ENCODE data around the gene SLC4A5. TPM values are rescaled to one million over a fixed set of nuclear protein-coding genes. Genes with fewer than 3 reads are reported as not detected.
"Not testable (repeated sequence)": the region's sequence is repeated elsewhere in the genome, so short reads cannot be mapped to it uniquely, and the experiment has no call there.

SLC4A5 gene
- total RNA-seq, 2 donors from 2014 or later, result 2.2 to 9.5 TPM

DNA sequence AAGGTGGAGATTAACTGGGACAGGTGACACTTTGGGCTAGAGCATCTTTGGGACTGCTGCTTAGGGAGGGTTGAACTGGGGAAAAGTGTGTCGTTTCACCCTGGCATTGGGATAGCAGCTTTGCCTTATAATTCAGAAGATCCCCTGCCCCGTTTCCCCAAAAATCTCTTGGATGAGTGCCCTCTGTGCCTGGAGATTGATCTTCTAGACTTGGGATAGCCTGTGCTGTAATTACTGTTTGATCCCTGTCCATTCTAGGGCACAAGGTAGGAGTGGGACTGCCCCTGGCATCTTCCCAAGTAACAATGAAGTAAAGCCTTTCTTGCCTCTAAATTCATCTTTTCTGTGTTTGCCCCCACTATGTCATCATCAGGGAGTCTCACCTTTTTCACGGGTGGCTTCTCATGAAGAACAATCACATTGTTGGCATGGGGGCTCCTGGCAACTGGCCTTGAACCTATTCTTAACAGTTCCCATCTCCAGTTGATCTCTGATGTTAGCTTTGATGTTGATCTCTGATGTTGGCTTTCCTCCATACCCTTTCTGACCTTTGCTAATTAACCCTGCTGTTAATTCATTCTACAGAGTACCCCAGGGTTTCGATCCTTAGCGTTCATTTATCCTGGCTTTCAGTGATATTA, 123.2 kb downstream of the SLC4A5 start:
- Histone ChIP-seq H3K4me3 (no peak overlapping the region), H3K36me3 (peaks cover 18% of the 10 kb centered on the region), H3K27me3 (replicated peaks; ENCODE audit: insufficient read depth) (no peaks in the 10 kb centered on the region), H3K4me1 (ENCODE audit: control insufficient read depth in 1 of 2, low read depth in 2 of 2) (peaks cover 6 to 8% of the 10 kb centered on the region in 2 donors), H3K9me3 (no peaks in the 10 kb centered on the region), H3K27ac (no peak overlapping the region)
- no peak for TF ChIP-seq CTCF (IDR thresholded peaks at IDR 0.05)
- ATAC-seq (ENCODE audit: insufficient number of reproducible peaks, low FRiP score, low read depth), result no peak
- no peak for DNase-seq (ENCODE audit: low spot score)

GRCh38 chr2:74216642-74217041, 126.6 kb downstream of the SLC4A5 start:
- Histone ChIP-seq H3K4me3 (no peak overlapping the region), H3K27ac (no peak overlapping the region), H3K4me1 (ENCODE audit: control insufficient read depth in 1 of 2, low read depth in 2 of 2) (no peaks in the 10 kb centered on the region), H3K9me3 (no peaks in the 10 kb centered on the region), H3K36me3 (peaks cover 46% of the 10 kb centered on the region), H3K27me3 (replicated peaks; ENCODE audit: insufficient read depth) (no peaks in the 10 kb centered on the region)
- DNase-seq (ENCODE audit: low spot score), result no peak
- ATAC-seq (ENCODE audit: insufficient number of reproducible peaks, low FRiP score, low read depth), result no peak
- TF ChIP-seq CTCF (IDR thresholded peaks at IDR 0.05), result no peak

GRCh38 chr2:74215771-74216170, 127.4 kb downstream of the SLC4A5 start:
- ATAC-seq (ENCODE audit: insufficient number of reproducible peaks, low FRiP score, low read depth); H3K4me1 ChIP-seq (ENCODE audit: control insufficient read depth in 1 of 2, low read depth in 2 of 2); H3K4me3 ChIP-seq; H3K27ac ChIP-seq; H3K27me3 ChIP-seq (replicated peaks; ENCODE audit: insufficient read depth); DNase-seq (ENCODE audit: low spot score); H3K9me3 ChIP-seq: not testable (repeated sequence)
- H3K36me3 ChIP-seq, result peaks cover 52% of the 10 kb centered on the region

DNA sequence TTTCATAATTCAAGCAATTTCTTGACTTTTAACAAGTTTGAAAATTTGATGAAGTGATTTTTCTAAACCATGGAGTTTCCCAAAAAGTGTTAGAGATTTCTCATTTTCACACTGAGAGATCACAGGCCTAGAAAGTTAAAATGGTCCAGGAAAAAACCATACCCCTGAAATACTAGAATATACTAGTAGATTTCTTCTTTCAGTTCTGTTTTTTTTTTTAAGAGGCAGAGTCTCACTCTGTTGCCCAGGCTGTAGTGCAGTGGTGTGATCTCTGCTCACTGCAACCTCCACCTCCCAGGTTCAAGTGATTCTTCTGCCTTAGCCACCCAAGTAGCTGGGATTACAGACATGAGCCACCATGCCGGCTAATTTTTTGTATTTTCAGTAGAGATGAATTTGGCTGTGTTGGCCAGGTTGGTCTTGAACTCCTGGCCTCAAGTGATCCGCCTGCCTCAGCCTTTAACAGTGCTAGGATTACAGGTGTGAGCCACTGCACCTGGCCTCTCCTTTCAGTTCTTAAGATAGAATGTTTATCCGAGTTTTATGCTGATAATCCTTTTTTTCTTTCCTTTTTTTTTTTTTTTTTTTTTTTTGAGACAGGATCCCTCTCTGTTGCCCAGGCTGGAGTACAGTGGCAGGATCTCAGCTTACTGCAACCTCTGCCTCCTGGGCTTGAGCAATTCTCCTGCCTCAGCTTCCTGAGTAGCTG, 130.4 kb downstream of the SLC4A5 start:
- Histone ChIP-seq H3K4me1 (ENCODE audit: control insufficient read depth in 1 of 2, low read depth in 2 of 2) (peaks cover 14 to 25% of the 10 kb centered on the region in 2 donors), H3K9me3 (no peaks in the 10 kb centered on the region), H3K4me3 (no peak overlapping the region), H3K27me3 (replicated peaks; ENCODE audit: insufficient read depth) (no peaks in the 10 kb centered on the region), H3K36me3 (peaks cover 67% of the 10 kb centered on the region), H3K27ac (no peak overlapping the region)
- DNase-seq (ENCODE audit: low spot score), result no peak
- no peak for TF ChIP-seq CTCF (IDR thresholded peaks at IDR 0.05)
- no peak for ATAC-seq (ENCODE audit: insufficient number of reproducible peaks, low FRiP score, low read depth)

- Histone ChIP-seq H3K4me1 (ENCODE audit: control insufficient read depth in 1 of 2, low read depth in 2 of 2) (peaks cover 73 to 88% of the 10 kb centered on the region in 2 donors), H3K27me3 (replicated peaks; ENCODE audit: insufficient read depth) (no peaks in the 10 kb centered on the region), H3K4me3 (no peak overlapping the region), H3K9me3 (no peaks in the 10 kb centered on the region), H3K36me3 (peaks cover 33% of the 10 kb centered on the region), H3K27ac (peak overlapping the region; percentile 46 to 70)
- TF ChIP-seq CTCF (IDR thresholded peaks at IDR 0.05), result no peak
- DNase-seq (ENCODE audit: low spot score), result no peak
- peak; percentile 44 for ATAC-seq (ENCODE audit: insufficient number of reproducible peaks, low FRiP score, low read depth)
Observed at GRCh38 chr2:74206180-74206688, 137.0 kb downstream of the SLC4A5 start.
